ENCODE measurements around the gene LDLRAD4.

DNA sequence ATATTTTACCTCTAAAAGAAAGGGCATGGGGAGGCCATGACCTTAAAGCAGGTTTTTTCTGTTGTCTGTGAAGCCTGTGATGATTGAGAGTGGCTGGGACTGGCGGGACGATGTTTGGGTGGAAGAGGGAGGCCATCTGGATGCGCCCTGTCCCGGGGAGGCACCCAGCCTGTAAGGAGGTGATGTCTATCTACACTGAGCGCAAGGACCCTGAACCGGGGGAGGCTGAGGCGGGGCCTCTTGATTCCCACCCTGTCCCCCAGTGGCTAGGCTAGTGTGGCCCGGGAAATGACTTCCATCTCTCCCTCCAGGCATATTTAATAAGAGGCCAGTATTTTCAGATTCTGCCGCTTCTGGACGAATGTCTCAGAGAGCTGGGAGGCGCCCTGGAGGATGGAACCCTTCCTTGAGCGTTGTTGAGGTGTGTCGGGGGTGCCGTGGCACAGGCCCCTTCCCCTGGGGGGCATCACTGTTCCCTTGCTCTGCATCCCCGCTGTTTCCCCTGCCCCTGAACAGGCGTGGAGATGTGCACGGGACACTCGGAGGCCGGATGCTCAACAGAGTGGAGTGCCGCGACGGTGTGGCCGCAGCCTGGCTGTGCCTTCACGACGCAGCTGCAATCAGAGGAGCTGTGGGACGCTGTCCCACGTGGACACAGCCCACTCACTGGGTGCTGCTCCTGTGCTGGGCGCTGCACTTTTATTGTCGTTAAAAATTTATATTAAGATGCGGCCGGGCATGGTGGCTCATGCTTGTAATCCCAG lies 185.4 kb downstream of the LDLRAD4 start:
- TF ChIP-seq, protein P1, sequence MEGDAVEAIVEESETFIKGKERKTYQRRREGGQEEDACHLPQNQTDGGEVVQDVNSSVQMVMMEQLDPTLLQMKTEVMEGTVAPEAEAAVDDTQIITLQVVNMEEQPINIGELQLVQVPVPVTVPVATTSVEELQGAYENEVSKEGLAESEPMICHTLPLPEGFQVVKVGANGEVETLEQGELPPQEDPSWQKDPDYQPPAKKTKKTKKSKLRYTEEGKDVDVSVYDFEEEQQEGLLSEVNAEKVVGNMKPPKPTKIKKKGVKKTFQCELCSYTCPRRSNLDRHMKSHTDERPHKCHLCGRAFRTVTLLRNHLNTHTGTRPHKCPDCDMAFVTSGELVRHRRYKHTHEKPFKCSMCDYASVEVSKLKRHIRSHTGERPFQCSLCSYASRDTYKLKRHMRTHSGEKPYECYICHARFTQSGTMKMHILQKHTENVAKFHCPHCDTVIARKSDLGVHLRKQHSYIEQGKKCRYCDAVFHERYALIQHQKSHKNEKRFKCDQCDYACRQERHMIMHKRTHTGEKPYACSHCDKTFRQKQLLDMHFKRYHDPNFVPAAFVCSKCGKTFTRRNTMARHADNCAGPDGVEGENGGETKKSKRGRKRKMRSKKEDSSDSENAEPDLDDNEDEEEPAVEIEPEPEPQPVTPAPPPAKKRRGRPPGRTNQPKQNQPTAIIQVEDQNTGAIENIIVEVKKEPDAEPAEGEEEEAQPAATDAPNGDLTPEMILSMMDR (conservative IDR thresholded peaks at IDR 0.05; ENCODE audit: low read depth, low read length): no peak
- no peak for TF ChIP-seq EZH2 (IDR thresholded peaks at IDR 0.05; ENCODE audit: borderline replicate concordance, low read depth, low read length, poor library complexity, severe bottlenecking)

Data from A673 (cell line).